ENCODE results near the gene CXCL5.
A peak's percentile ranks its signal among the peaks of the same experiment; 100 is the strongest.

Gene CXCL5

DNA sequence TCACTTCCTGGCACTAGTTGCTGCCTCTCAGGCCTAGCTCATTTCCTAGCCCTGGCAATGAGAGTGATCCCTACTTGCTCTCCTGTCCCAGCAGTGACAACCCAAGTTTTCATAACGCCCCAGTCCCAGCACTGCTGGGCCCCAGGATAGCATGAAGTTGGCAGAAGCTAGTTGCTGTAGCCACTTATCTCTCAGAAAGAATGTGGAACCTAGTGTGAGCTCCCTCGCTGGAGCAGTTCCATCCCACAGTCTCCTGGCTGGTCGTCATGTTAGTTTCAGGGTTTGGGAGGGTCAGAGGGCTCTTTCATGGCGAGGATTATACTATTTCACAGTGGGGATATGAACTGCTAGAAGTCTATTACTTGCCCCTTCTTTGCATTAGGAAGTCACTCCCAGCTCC, 21.8 kb downstream of the CXCL5 start:
- TF ChIP-seq CTCF (conservative IDR thresholded peaks at IDR 0.05; ENCODE audit: low read depth, low read length) = no peak
- no peak for DNase-seq (ENCODE audit: low read depth)
- no peak overlapping the region for H3K4me3 ChIP-seq (ENCODE audit: low read length)

DNA sequence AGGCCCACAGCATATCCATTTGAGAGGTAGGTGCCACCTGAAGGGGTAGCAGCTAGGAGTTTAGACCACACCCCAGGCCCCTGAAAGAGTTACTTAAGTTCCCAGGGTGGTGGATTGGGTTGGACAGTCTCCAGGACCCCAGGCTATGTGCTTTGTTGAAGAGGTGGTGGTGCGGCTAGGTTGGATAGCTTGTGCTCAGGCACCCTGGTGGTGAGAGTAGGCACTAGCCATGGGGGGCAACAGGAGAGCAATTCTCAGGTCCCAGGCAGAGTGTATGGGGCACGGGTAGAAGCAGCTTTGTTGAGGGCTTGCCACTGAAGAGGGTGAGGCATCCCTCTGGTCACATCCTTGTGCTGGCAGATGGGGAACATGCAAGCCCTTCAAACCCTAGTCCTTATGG, 22.3 kb downstream of the CXCL5 start:
- DNase-seq (ENCODE audit: low read depth) = no peak
- TF ChIP-seq CTCF (conservative IDR thresholded peaks at IDR 0.05; ENCODE audit: low read depth, low read length) = no peak
- no peak overlapping the region for H3K4me3 ChIP-seq (ENCODE audit: low read length)

GRCh38 chr4:73974352-73974751, 24.1 kb downstream of the CXCL5 start:
- no peak for DNase-seq (ENCODE audit: low read depth)
- no peak overlapping the region for H3K4me3 ChIP-seq (ENCODE audit: low read length)
- no peak for TF ChIP-seq CTCF (conservative IDR thresholded peaks at IDR 0.05; ENCODE audit: low read depth, low read length)

- DNase-seq (ENCODE audit: low read depth) = no peak
Measured at GRCh38 chr4:73970945-73971344, 27.5 kb downstream of the CXCL5 start.

GRCh38 chr4:73970011-73970410, 28.5 kb downstream of the CXCL5 start:
- no peak for TF ChIP-seq CTCF (conservative IDR thresholded peaks at IDR 0.05; ENCODE audit: low read depth, low read length)
- no peak for DNase-seq (ENCODE audit: low read depth)
- H3K4me3 ChIP-seq (ENCODE audit: low read length) = no peak overlapping the region

More at GRCh38 chr4:73970945-73971344, 27.5 kb downstream of the CXCL5 start:
- no peak overlapping the region for H3K4me3 ChIP-seq (ENCODE audit: low read length)
- TF ChIP-seq CTCF (conservative IDR thresholded peaks at IDR 0.05; ENCODE audit: low read depth, low read length) = no peak

GRCh38 chr4:73967866-73968265, 30.6 kb downstream of the CXCL5 start:
- TF ChIP-seq CTCF (conservative IDR thresholded peaks at IDR 0.05; ENCODE audit: low read depth, low read length) = no peak
- no peak for DNase-seq (ENCODE audit: low read depth)
- no peak overlapping the region for H3K4me3 ChIP-seq (ENCODE audit: low read length)

GRCh38 chr4:73964862-73965611, 33.4 kb downstream of the CXCL5 start:
- H3K4me3 ChIP-seq (ENCODE audit: low read length) = no peak overlapping the region
- peak; percentile 54 for TF ChIP-seq CTCF (conservative IDR thresholded peaks at IDR 0.05; ENCODE audit: low read depth, low read length)

More at GRCh38 chr4:73964862-73965611, 33.4 kb downstream of the CXCL5 start:
- DNase-seq (ENCODE audit: low read depth) = no peak

Data from retinal pigment epithelial cell (primary cell).